HepG2 (cell line): Measurements from ENCODE around the gene DDX1. TPM values are rescaled to one million over a fixed set of nuclear protein-coding genes. Genes with fewer than 3 reads are reported as not detected.

ENCODE experiments used
- ATAC-seq: fragments of 200-7000 bp; cut with Tn5 transposase; 3 replicates; pipeline ENCODE4 v1.9.1; 2020; ENCODE audit warnings: mild to moderate bottlenecking, moderate library complexity
- BruUV-seq: library from RNA; stranded (reverse); fragments of 400-500 nt; replicated peaks from 2 replicates; lab custom pipeline; 2021; lab: Mats Ljungman, UMichigan
- CTCF ChIA-PET: fragments of 300-600 bp; formaldehyde crosslinking; extraction: SDS; loops from one replicate; lab custom pipeline; 2021; ENCODE audit warnings: low total read pairs, inconsistent platforms, low intra/inter-chr PET ratio; lab: Yijun Ruan, JAX
- POLR2A ChIA-PET: fragments of 350-600 bp; sonication (Branson Sonifier 250); formaldehyde crosslinking; loops from one replicate; lab custom pipeline; 2020; ENCODE audit warnings: antibody characterized with exemption, inconsistent platforms; lab: Yijun Ruan, JAX
- DNase-seq: peaks from one replicate; pipeline ENCODE4 v3.0.0-alpha.2; 2015; ENCODE audit warnings: low spot score
- FAIRE-seq: peaks from 3 replicates; lab custom pipeline; 2011; peaks lifted over from hg19 to GRCh38; lab: Jason Lieb, UNC
- H2AFZ ChIP-seq: one replicate; pipeline ENCODE4 v1.6.1; 2011; ENCODE audit warnings: low read length, inconsistent platforms
- H3K27ac ChIP-seq: fragments of 300-600 bp; 3 replicates; pipeline ENCODE4 v1.8.0; 2011; ENCODE audit warnings: mixed run types, mild to moderate bottlenecking, mixed read lengths, low read length, inconsistent platforms; ENCODE audit not compliant: insufficient read depth; ENCODE audit errors: extremely low read length
- H3K27me3 ChIP-seq, 2 experiments: fragments of 200-600 bp in 1 of 2; 2 replicates in 1 of 2; 3 replicates in 1 of 2; pipeline versions ENCODE4 v1.6.0 to v1.8.0; 2011; ENCODE audit warnings: low read length in 2 of 2, mild to moderate bottlenecking in 2 of 2, moderate library complexity in 2 of 2, inconsistent platforms in 1 of 2; ENCODE audit not compliant: insufficient read depth in 2 of 2, control insufficient read depth in 1 of 2
- H3K36me3 ChIP-seq, 2 experiments: fragments of 200-600 bp in 1 of 2; replicated peaks in 1 of 2; 2 replicates in 1 of 2; 3 replicates in 1 of 2; pipeline versions ENCODE4 v1.5.1 to v1.8.0; 2011; ENCODE audit warnings: low read length in 2 of 2, inconsistent platforms in 1 of 2; ENCODE audit not compliant: insufficient read depth in 2 of 2, control insufficient read depth in 1 of 2
- H3K4me1 ChIP-seq: 2 replicates; pipeline ENCODE4 v1.5.1; 2012; ENCODE audit warnings: low read length, inconsistent platforms; ENCODE audit not compliant: insufficient read depth
- H3K4me2 ChIP-seq: 2 replicates; pipeline ENCODE4 v1.6.0; 2011; ENCODE audit warnings: low read depth, low read length, inconsistent platforms
- H3K4me3 ChIP-seq, 3 experiments: fragments of 200-600 bp in 1 of 3; sonication (generic), shearing (Covaris generic) in 1 of 3; replicated peaks in 1 of 3; 2 replicates each; pipeline ENCODE4 v1.5.1; 2011 to 2016; ENCODE audit warnings: low read length in 3 of 3, inconsistent platforms in 2 of 3, low read depth in 2 of 3, mild to moderate bottlenecking in 2 of 3, control low read depth in 1 of 3, mixed read lengths in 1 of 3; ENCODE audit not compliant: insufficient read depth in 1 of 3
- H3K79me2 ChIP-seq: one replicate; pipeline ENCODE4 v1.6.1; 2011; ENCODE audit warnings: low read length, inconsistent platforms; ENCODE audit not compliant: insufficient read depth
- H3K9ac ChIP-seq: 2 replicates; pipeline ENCODE4 v1.6.0; 2011; ENCODE audit warnings: mild to moderate bottlenecking, low read depth, low read length, inconsistent platforms; ENCODE audit not compliant: insufficient read depth
- H3K9me3 ChIP-seq: 2 replicates; pipeline ENCODE4 v1.5.1; 2012; ENCODE audit warnings: mild to moderate bottlenecking, low read length
- H4K20me1 ChIP-seq: 2 replicates; pipeline ENCODE4 v1.6.0; 2011; ENCODE audit warnings: inconsistent platforms, mild to moderate bottlenecking, low read length, moderate library complexity; ENCODE audit not compliant: insufficient read depth
- CBX2 ChIP-seq, 2 experiments: fragments of 200-600 bp in 1 of 2; sonication (generic); formaldehyde crosslinking in 1 of 2; IDR thresholded peaks; 2 replicates each; pipeline versions ENCODE4 v1.7.0 to v1.8.1; 2018 to 2022; ENCODE audit warnings: low read depth in 2 of 2, low read length in 1 of 2, mild to moderate bottlenecking in 1 of 2, missing genetic modification reagents in 1 of 2
- FOXO1 ChIP-seq: sonication (generic); formaldehyde crosslinking; IDR thresholded peaks from 2 replicates; pipeline ENCODE4 v1.4.0; 2020; ENCODE audit warnings: missing genetic modification reagents
- HNF4G ChIP-seq, 2 experiments: sonication (generic) in 1 of 2; formaldehyde crosslinking in 1 of 2; IDR thresholded peaks; 2 replicates each; pipeline versions ENCODE4 v1.4.0 to v1.6.1; 2011 to 2020; ENCODE audit warnings: borderline replicate concordance in 2 of 2, low read depth in 2 of 2, mild to moderate bottlenecking in 2 of 2, low read length in 1 of 2, missing genetic modification reagents in 1 of 2, moderate library complexity in 1 of 2
- NR2F2 ChIP-seq: IDR thresholded peaks from 2 replicates; pipeline ENCODE4 v1.6.1; 2012; ENCODE audit warnings: low read depth, inconsistent platforms, borderline replicate concordance
- RFX3 ChIP-seq: IDR thresholded peaks from 2 replicates; pipeline ENCODE4 v1.6.1; 2016; ENCODE audit warnings: missing biosample characterization, missing genetic modification reagents
- SRSF1 ChIP-seq: fragments of 200-400 bp; formaldehyde crosslinking; optimal IDR thresholded peaks from 2 replicates; pipeline ENCODE3; 2017; ENCODE audit warnings: mild to moderate bottlenecking, low read depth, low read length, moderate library complexity
- TBX2 ChIP-seq: sonication (generic); formaldehyde crosslinking; IDR thresholded peaks from 2 replicates; pipeline ENCODE4 v1.5.0; 2020; ENCODE audit warnings: missing genetic modification reagents, mild to moderate bottlenecking, borderline replicate concordance
- XBP1 ChIP-seq: sonication (generic); formaldehyde crosslinking; IDR thresholded peaks from 2 replicates; pipeline ENCODE4 v1.5.0; 2020; ENCODE audit warnings: missing genetic modification reagents
- ZNF138 ChIP-seq: sonication (generic); formaldehyde crosslinking; IDR thresholded peaks from 2 replicates; pipeline ENCODE4 v1.5.0; 2020; ENCODE audit warnings: mild to moderate bottlenecking, low read depth, missing genetic modification reagents
- ZNF3 ChIP-seq: IDR thresholded peaks from 2 replicates; pipeline ENCODE4 v1.7.0; 2017; ENCODE audit warnings: inconsistent platforms
- ZNF629 ChIP-seq: sonication (generic); formaldehyde crosslinking; conservative IDR thresholded peaks from 2 replicates; pipeline ENCODE4 v1.5.0; 2020; ENCODE audit warnings: missing genetic modification reagents
- WGBS: methylation state at CpG from one replicate; pipeline ENCODE4 v1.1.6; 2017; ENCODE audit warnings: low lambda C conversion rate; 5-methylcytosine and 5-hydroxymethylcytosine counted together
- in situ Hi-C: cut with HindIII; loops from 2 replicates; pipeline ENCODE4 v1.10.0; 2017; ENCODE audit warnings: low pct_unique_long_range_greater_than_20kb; ENCODE audit not compliant: extremely low pct_ligation_motif_present
- intact Hi-C: fragments of 100-400 bp; cut with micrococcal nuclease; formaldehyde crosslinking; loops from one replicate; pipeline ENCODE4 v1.10.0; 2022; ENCODE audit not compliant: unreplicated experiment
- polyA plus RNA-seq, 8 experiments: library from polyadenylated mRNA; depleted of rRNA in 3 of 8; stranded (reverse) in 7 of 8; unstranded in 1 of 8; fragments of >200 nt; fragmentation: Illumina TruSeq in 4 of 8; extraction: Trizol in 4 of 8; gene quantifications; 2 replicates each; pipeline versions ENCODE4 v1.2.1 to v1.2.3, GENCODE V29; 2011 to 2016; ENCODE audit warnings: low read depth in 4 of 8, missing spikeins in 1 of 8, mixed read lengths in 1 of 8; ENCODE audit not compliant: insufficient read depth in 1 of 8
- total RNA-seq, 5 experiments: library from RNA; depleted of rRNA; stranded (reverse); fragments of >200 nt; fragmentation: Illumina TruSeq; extraction: Trizol; gene quantifications; 2 replicates each; pipeline ENCODE4 v1.2.3, GENCODE V29; 2016; ENCODE audit warnings: low read depth in 1 of 5
- TF ChIP-seq, protein P1 (sequence below): IDR thresholded peaks from 2 replicates; pipeline ENCODE4 v1.6.1; 2016; ENCODE audit warnings: low read depth, borderline replicate concordance
- TF ChIP-seq, protein P2 (sequence below): sonication (generic); formaldehyde crosslinking; IDR thresholded peaks from 2 replicates; pipeline ENCODE4 v1.4.0; 2020; ENCODE audit warnings: missing genetic modification reagents, borderline replicate concordance
- TF ChIP-seq, protein P3 (sequence below): IDR thresholded peaks from 2 replicates; pipeline ENCODE4 v1.6.1; 2016; ENCODE audit warnings: mild to moderate bottlenecking, missing biosample characterization, missing genetic modification reagents
- TF ChIP-seq, protein P4 (sequence below): sonication (generic); formaldehyde crosslinking; IDR thresholded peaks from 2 replicates; pipeline ENCODE4 v1.4.0; 2020; ENCODE audit warnings: missing genetic modification reagents

Gene DDX1
- total and polyA plus RNA-seq, 2 of the 13 experiments (the other 11 are each of a cell fraction or from before 2014, with no cell fraction given), result 81.6 to 130 TPM

DNA sequence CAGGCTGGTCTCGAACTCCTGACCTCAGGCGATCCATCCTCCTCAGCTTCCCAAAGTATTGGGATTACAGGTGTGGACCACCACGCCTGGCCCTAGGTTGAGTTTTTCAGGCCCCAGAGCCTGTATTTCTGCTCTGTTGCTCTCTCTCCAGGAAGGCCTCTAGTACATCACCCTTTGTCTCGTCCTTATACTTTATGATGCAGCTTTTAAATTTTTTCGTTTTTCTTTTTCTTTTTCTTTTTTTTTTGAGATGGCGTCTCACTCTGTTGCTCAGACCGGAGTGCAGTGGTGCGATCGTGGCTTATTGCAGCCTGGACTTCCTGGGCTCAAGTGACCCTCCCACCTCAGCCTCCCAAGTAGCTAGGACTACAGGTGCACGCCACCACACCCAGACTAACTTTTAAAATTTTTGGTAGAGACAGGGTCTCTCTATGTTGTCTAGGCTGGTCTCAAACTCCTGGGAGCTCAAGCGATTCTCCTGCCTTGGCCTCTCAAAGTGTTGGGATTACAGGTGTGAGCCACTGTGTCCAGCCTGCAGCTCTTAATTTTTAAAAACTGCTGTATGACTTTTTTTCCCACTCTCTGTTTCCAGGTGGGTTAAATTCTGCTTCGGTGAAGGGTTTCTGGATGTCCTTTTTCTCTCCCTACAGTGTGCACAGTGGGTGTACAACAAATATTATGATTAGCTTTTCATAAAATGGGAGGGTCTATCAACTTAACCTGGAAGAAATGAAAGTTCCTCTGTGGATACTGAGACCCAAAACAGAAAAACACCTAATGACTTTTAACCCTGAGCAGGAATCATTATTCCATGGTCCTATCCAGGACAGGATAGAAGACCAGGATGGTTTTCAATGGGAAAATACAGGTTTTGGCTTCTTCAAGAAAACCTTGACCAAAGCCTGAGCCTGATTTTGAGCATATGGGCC lies 47.9 kb downstream of the DDX1 start:
- FAIRE-seq, result no peak
- CTCF ChIA-PET, result no interaction called here
- no peak for TF ChIP-seq CBX2 (IDR thresholded peaks at IDR 0.05; ENCODE audit: low read depth, low read length)
- no peak for TF ChIP-seq CBX2 (CRISPR knock-in tag; IDR thresholded peaks at IDR 0.05; ENCODE audit: low read depth)
- TF ChIP-seq, protein P1, sequence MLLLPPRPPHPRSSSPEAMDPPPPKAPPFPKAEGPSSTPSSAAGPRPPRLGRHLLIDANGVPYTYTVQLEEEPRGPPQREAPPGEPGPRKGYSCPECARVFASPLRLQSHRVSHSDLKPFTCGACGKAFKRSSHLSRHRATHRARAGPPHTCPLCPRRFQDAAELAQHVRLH (CRISPR knock-in tag), result no peak
- no peak for TF ChIP-seq SRSF1
- TF ChIP-seq ZNF138 (CRISPR knock-in tag), result no peak
- TF ChIP-seq RFX3 (CRISPR knock-in tag), result no peak
- no peak for TF ChIP-seq HNF4G (IDR thresholded peaks at IDR 0.05; ENCODE audit: borderline replicate concordance, low read depth, low read length)
- no peak for TF ChIP-seq HNF4G (CRISPR knock-in tag; IDR thresholded peaks at IDR 0.05; ENCODE audit: borderline replicate concordance, low read depth)
- no peak for TF ChIP-seq ZNF3
- TF ChIP-seq NR2F2, result no peak
- no peak for TF ChIP-seq XBP1 (CRISPR knock-in tag)
- TF ChIP-seq ZNF629 (CRISPR knock-in tag), result no peak
- TF ChIP-seq, protein P2, sequence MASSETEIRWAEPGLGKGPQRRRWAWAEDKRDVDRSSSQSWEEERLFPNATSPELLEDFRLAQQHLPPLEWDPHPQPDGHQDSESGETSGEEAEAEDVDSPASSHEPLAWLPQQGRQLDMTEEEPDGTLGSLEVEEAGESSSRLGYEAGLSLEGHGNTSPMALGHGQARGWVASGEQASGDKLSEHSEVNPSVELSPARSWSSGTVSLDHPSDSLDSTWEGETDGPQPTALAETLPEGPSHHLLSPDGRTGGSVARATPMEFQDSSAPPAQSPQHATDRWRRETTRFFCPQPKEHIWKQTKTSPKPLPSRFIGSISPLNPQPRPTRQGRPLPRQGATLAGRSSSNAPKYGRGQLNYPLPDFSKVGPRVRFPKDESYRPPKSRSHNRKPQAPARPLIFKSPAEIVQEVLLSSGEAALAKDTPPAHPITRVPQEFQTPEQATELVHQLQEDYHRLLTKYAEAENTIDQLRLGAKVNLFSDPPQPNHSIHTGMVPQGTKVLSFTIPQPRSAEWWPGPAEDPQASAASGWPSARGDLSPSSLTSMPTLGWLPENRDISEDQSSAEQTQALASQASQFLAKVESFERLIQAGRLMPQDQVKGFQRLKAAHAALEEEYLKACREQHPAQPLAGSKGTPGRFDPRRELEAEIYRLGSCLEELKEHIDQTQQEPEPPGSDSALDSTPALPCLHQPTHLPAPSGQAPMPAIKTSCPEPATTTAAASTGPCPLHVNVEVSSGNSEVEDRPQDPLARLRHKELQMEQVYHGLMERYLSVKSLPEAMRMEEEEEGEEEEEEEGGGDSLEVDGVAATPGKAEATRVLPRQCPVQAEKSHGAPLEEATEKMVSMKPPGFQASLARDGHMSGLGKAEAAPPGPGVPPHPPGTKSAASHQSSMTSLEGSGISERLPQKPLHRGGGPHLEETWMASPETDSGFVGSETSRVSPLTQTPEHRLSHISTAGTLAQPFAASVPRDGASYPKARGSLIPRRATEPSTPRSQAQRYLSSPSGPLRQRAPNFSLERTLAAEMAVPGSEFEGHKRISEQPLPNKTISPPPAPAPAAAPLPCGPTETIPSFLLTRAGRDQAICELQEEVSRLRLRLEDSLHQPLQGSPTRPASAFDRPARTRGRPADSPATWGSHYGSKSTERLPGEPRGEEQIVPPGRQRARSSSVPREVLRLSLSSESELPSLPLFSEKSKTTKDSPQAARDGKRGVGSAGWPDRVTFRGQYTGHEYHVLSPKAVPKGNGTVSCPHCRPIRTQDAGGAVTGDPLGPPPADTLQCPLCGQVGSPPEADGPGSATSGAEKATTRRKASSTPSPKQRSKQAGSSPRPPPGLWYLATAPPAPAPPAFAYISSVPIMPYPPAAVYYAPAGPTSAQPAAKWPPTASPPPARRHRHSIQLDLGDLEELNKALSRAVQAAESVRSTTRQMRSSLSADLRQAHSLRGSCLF (CRISPR knock-in tag), result no peak
- no peak for TF ChIP-seq TBX2 (CRISPR knock-in tag)
- TF ChIP-seq, protein P3, sequence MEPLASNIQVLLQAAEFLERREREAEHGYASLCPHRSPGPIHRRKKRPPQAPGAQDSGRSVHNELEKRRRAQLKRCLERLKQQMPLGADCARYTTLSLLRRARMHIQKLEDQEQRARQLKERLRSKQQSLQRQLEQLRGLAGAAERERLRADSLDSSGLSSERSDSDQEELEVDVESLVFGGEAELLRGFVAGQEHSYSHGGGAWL (CRISPR knock-in tag), result no peak
- TF ChIP-seq, protein P4, sequence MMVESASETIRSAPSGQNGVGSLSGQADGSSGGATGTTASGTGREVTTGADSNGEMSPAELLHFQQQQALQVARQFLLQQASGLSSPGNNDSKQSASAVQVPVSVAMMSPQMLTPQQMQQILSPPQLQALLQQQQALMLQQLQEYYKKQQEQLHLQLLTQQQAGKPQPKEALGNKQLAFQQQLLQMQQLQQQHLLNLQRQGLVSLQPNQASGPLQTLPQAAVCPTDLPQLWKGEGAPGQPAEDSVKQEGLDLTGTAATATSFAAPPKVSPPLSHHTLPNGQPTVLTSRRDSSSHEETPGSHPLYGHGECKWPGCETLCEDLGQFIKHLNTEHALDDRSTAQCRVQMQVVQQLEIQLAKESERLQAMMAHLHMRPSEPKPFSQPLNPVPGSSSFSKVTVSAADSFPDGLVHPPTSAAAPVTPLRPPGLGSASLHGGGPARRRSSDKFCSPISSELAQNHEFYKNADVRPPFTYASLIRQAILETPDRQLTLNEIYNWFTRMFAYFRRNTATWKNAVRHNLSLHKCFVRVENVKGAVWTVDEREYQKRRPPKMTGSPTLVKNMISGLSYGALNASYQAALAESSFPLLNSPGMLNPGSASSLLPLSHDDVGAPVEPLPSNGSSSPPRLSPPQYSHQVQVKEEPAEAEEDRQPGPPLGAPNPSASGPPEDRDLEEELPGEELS (CRISPR knock-in tag), result no peak
- no peak for TF ChIP-seq FOXO1

More for the DNA sequence above, 47.9 kb downstream of the DDX1 start:
- peaks cover 0 to 3% of the 10 kb centered on the region in 2 experiments; a peak in 4 of 5 replicates for H3K36me3 ChIP-seq
- peaks cover 44% of the 10 kb centered on the region for H3K4me1 ChIP-seq
- no peak overlapping the region for H3K27ac ChIP-seq
- DNase-seq (no peak), ATAC-seq (no peak)
- H4K20me1 ChIP-seq, result no peaks in the 10 kb centered on the region
- no peaks in the 10 kb centered on the region for H3K79me2 ChIP-seq
- H3K27me3 ChIP-seq, result no peaks in the 10 kb centered on the region
- WGBS, result 82% methylated on average over 12 of the region's 12 CpGs
- POLR2A ChIA-PET, result no interaction called here
- no TSS peak for BruUV-seq
- H3K4me2 ChIP-seq, result no peak overlapping the region
- intact Hi-C loops, result loop anchor here (5.0 kb wide), 1 partner anchor 868 kb away; no protein-coding TSS in a partner anchor
- H3K9me3 ChIP-seq, result peaks cover 14% of the 10 kb centered on the region
- in situ Hi-C loops, result loop anchor here (10.0 to 25.0 kb wide), 2 partner anchors 98 to 865 kb away; no protein-coding TSS in a partner anchor
- H3K4me3 ChIP-seq, result no peak overlapping the region
- H3K9ac ChIP-seq, result no peak overlapping the region
- H2AFZ ChIP-seq, result no peak overlapping the region
